K562 (cell line): ENCODE results near the gene MRPL48. TPM values are rescaled to one million over a fixed set of nuclear protein-coding genes. Genes with fewer than 3 reads are reported as not detected.

Experiments used
- ATF4 ChIP-seq: fragments of 450-650 bp; formaldehyde crosslinking; IDR thresholded peaks from 2 replicates; pipeline ENCODE4 v1.4.0; 2022; ENCODE audit warnings: mild to moderate bottlenecking, moderate library complexity
- CBX3 ChIP-seq, 2 experiments: IDR thresholded peaks; 1 replicate in 1 of 2; 2 replicates in 1 of 2; pipeline ENCODE4 v1.6.1; 2012; ENCODE audit warnings: inconsistent platforms in 2 of 2, low read length in 2 of 2, borderline replicate concordance in 1 of 2, control low read depth in 1 of 2
- CC2D1A ChIP-seq: fragments of 450-650 bp; IDR thresholded peaks from 2 replicates; pipeline ENCODE4 v1.6.1; 2017; ENCODE audit warnings: mild to moderate bottlenecking
- CEBPZ ChIP-seq: fragments of 150-350 bp; IDR thresholded peaks from 2 replicates; pipeline ENCODE4 v1.6.1; 2014; ENCODE audit warnings: low read depth, mild to moderate bottlenecking, low read length, borderline replicate concordance
- DACH1 ChIP-seq: fragments of 450-650 bp; IDR thresholded peaks from 2 replicates; pipeline ENCODE4 v1.6.1; 2018; ENCODE audit not compliant: partially characterized antibody
- FOXA3 ChIP-seq, 2 experiments: fragments of 450-650 bp in 1 of 2; sonication (generic) in 1 of 2; formaldehyde crosslinking; IDR thresholded peaks in 1 of 2; conservative IDR thresholded peaks in 1 of 2; 2 replicates each; pipeline versions ENCODE4 v1.4.0 to v1.8.0; 2020 to 2022; ENCODE audit warnings: mild to moderate bottlenecking in 2 of 2, missing genetic modification reagents in 1 of 2
- FOXJ3 ChIP-seq: sonication (generic); formaldehyde crosslinking; IDR thresholded peaks from 2 replicates; pipeline ENCODE4 v1.4.0; 2020; ENCODE audit warnings: mild to moderate bottlenecking, missing genetic modification reagents
- MAZ ChIP-seq, 2 experiments: fragments of 450-650 bp in 1 of 2; sonication (generic) in 1 of 2; formaldehyde crosslinking; IDR thresholded peaks in 1 of 2; conservative IDR thresholded peaks in 1 of 2; 2 replicates each; pipeline versions ENCODE4 v1.4.0 to v1.5.0; 2020; ENCODE audit warnings: mild to moderate bottlenecking in 1 of 2, missing genetic modification reagents in 1 of 2
- SIN3A ChIP-seq, 2 experiments: fragments of 150-350 bp in 1 of 2; IDR thresholded peaks; 2 replicates each; pipeline ENCODE4 v1.6.1; 2011 to 2016; ENCODE audit warnings: borderline replicate concordance in 2 of 2, low read depth in 2 of 2, low read length in 2 of 2, mild to moderate bottlenecking in 2 of 2, moderate library complexity in 2 of 2; ENCODE audit not compliant: control insufficient read depth in 1 of 2
- SMAD4 ChIP-seq: fragments of 250-450 bp; sonication (Bioruptor Pico); conservative IDR thresholded peaks from 2 replicates; pipeline ENCODE4 v1.8.0; 2021; ENCODE audit warnings: inconsistent platforms, mild to moderate bottlenecking, moderate library complexity
- TEAD1 ChIP-seq, 2 experiments: fragments of 450-650 bp in 1 of 2; sonication (generic) in 1 of 2; formaldehyde crosslinking; IDR thresholded peaks; 2 replicates each; pipeline versions ENCODE4 v1.4.0 to v1.8.0; 2020 to 2022; ENCODE audit warnings: mild to moderate bottlenecking in 2 of 2, missing genetic modification reagents in 1 of 2
- TEAD2 ChIP-seq: fragments of 450-650 bp; IDR thresholded peaks from 2 replicates; pipeline ENCODE4 v1.6.1; 2016; ENCODE audit warnings: missing genetic modification characterization, control low read depth, missing compliant biosample characterization
- ZFPM2 ChIP-seq: fragments of 250-450 bp; sonication (Bioruptor Pico); IDR thresholded peaks from 2 replicates; pipeline ENCODE4 v1.5.1; 2022; ENCODE audit warnings: mild to moderate bottlenecking
- ZNF143 ChIP-seq: sonication (generic); formaldehyde crosslinking; IDR thresholded peaks from 2 replicates; pipeline ENCODE4 v1.9.0; 2022; ENCODE audit warnings: mild to moderate bottlenecking, missing genetic modification reagents
- ZNF197 ChIP-seq: fragments of 200-800 bp; sonication (Bioruptor generic); IDR thresholded peaks from 2 replicates; pipeline ENCODE4 v1.6.1; 2016; ENCODE audit warnings: low read depth, missing genetic modification characterization, missing compliant biosample characterization
- ZNF561 ChIP-seq: fragments of 450-650 bp; formaldehyde crosslinking; conservative IDR thresholded peaks from 2 replicates; pipeline ENCODE4 v1.4.0; 2020; ENCODE audit warnings: mild to moderate bottlenecking, moderate library complexity
- polyA plus RNA-seq, 8 experiments: library from polyadenylated mRNA; depleted of rRNA in 4 of 8; stranded (reverse) in 5 of 8; unstranded in 3 of 8; fragments of >200 nt; fragmentation: Nextera tagmentation in 2 of 8; fragmentation: Illumina TruSeq in 1 of 8; extraction: Ambion mirVana in 2 of 8; extraction: Trizol in 1 of 8; gene quantifications; 2 replicates each; pipeline versions ENCODE4 v1.2.1 to v1.2.3, GENCODE V29; 2011 to 2014; ENCODE audit warnings: inconsistent platforms in 1 of 8, missing spikeins in 1 of 8
- total RNA-seq, 7 experiments: library from RNA; depleted of rRNA in 6 of 7; stranded (reverse); fragments of >200 nt in 6 of 7; fragmentation: Illumina TruSeq in 2 of 7; extraction: Trizol in 2 of 7; gene quantifications; 2 replicates each; pipeline versions ENCODE4 v1.2.1 to v1.2.3, GENCODE V29; 2011 to 2021; ENCODE audit warnings: low replicate concordance in 1 of 7
- TF ChIP-seq, protein P1 (sequence below): fragments of 450-650 bp; IDR thresholded peaks from 2 replicates; pipeline ENCODE4 v1.6.1; 2014; ENCODE audit warnings: low read depth, mild to moderate bottlenecking, moderate library complexity, borderline replicate concordance
- TF ChIP-seq, protein P2 (sequence below), 3 experiments: fragments of 200-800 bp in 1 of 3; sonication (Bioruptor generic) in 1 of 3; sonication (generic) in 1 of 3; formaldehyde crosslinking in 1 of 3; IDR thresholded peaks; 2 replicates each; pipeline versions ENCODE4 v1.6.1 to v1.8.0; 2016 to 2022; ENCODE audit warnings: mild to moderate bottlenecking in 2 of 3, missing compliant biosample characterization in 2 of 3, missing genetic modification characterization in 2 of 3, missing genetic modification reagents in 1 of 3

Gene MRPL48
- total and polyA plus RNA-seq, 9 of the 15 experiments (the other 6 are each of a cell fraction or from before 2014, with no cell fraction given) = 66.0 to 237 (median 104) TPM

DNA sequence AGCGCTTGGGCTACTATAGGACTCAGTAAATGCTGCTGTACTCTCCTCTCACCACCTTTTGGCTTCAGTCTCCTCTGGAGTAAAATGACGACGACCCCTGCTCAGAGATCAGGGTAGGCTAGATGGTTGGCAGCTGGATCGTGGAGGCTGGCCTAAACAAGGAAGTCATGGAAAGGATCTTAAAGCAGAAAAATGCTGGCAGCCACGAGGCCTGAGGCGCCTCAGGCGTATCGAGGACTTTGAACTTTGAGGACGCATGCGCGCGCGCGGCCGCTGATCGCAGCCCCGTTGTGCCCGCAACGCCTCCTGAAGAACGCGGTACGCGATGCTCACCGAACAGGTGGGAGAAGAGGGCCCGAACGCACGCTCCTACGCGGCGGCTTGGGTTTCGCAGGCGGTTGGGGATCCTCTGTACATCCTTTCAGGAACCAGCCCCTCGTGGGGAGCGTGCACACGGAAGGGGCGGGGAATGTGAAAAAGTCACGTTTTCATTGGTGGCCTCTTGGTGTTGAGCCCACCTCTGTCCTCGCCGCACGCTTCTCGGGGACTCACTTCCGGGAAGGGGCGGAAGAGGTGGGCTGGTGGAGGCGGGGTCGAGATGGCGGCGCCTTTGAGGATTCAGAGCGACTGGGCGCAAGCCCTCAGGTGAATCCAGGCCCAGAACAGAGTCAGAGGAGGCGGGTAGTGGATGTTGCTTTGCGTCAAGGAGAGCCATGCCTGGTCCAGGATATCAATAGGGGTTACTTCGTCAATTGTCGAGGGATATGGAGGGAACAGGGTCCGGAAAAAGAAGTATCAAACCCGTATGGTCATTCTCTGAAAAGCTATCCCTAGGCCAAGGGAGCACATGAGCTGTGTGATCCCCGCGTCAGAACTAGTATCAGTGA is 89.0 kb downstream of the MRPL48 start, which contains the start of the genes COA4 and PAAF1 (continued):
- TF ChIP-seq, protein P1, sequence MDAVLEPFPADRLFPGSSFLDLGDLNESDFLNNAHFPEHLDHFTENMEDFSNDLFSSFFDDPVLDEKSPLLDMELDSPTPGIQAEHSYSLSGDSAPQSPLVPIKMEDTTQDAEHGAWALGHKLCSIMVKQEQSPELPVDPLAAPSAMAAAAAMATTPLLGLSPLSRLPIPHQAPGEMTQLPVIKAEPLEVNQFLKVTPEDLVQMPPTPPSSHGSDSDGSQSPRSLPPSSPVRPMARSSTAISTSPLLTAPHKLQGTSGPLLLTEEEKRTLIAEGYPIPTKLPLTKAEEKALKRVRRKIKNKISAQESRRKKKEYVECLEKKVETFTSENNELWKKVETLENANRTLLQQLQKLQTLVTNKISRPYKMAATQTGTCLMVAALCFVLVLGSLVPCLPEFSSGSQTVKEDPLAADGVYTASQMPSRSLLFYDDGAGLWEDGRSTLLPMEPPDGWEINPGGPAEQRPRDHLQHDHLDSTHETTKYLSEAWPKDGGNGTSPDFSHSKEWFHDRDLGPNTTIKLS = peak; percentile 72; the same call in 1 of the 2 replicates
- TF ChIP-seq TEAD2 (tag) = no peak
- TF ChIP-seq ATF4 (CRISPR knock-in tag) = no peak
- peak; percentile 53; the same call in 1 of the 2 replicates for TF ChIP-seq CEBPZ
- peak; percentile 35 to 90; a peak in 2 of 4 replicates for TF ChIP-seq TEAD1 (CRISPR knock-in tag; IDR thresholded peaks at IDR 0.05)
- TF ChIP-seq, protein P2, sequence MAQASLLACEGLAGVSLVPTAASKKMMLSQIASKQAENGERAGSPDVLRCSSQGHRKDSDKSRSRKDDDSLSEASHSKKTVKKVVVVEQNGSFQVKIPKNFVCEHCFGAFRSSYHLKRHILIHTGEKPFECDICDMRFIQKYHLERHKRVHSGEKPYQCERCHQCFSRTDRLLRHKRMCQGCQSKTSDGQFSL (CRISPR knock-in tag; IDR thresholded peaks at IDR 0.05) = no peak
- TF ChIP-seq, protein P2 (tag; IDR thresholded peaks at IDR 0.05) = no peak
- no peak for TF ChIP-seq FOXJ3
- TF ChIP-seq ZNF197 = no peak
- peak in 1 of 2 experiments; percentile 74; a peak in 1 of 3 replicates for TF ChIP-seq CBX3 (IDR thresholded peaks at IDR 0.05; ENCODE audit: borderline replicate concordance in 1 of 2, low read length in 2 of 2)
- no peak for TF ChIP-seq ZNF561 (CRISPR knock-in tag)
- TF ChIP-seq SMAD4 (CRISPR knock-in tag) = no peak
- peak in 1 of 2 experiments; percentile 69; a peak in 1 of 4 replicates for TF ChIP-seq FOXA3 (CRISPR knock-in tag; conservative IDR thresholded peaks at IDR 0.05 in 1 of 2, IDR thresholded peaks at IDR 0.05 in 1 of 2)
- TF ChIP-seq DACH1 = peak; percentile 19
- TF ChIP-seq ZFPM2 (CRISPR knock-in tag) = no peak
- 0 out of 2 replicates have a peak, but pooled peaks have one; percentile 32 for TF ChIP-seq ZNF143
- TF ChIP-seq CC2D1A = no peak
- TF ChIP-seq MAZ (CRISPR knock-in tag; conservative IDR thresholded peaks at IDR 0.05 in 1 of 2, IDR thresholded peaks at IDR 0.05 in 1 of 2) = peak; percentile 81 to 85
- peak in 1 of 2 experiments; percentile 94; a peak in 3 of 4 replicates for TF ChIP-seq SIN3A (IDR thresholded peaks at IDR 0.05; ENCODE audit: borderline replicate concordance in 2 of 2, control insufficient read depth in 1 of 2, low read depth in 2 of 2, low read length in 2 of 2)
